NK-92 treated with Interleukin-12 subunit alpha and Interleukin-12 subunit beta, amount 100 ng/mL, for 24 hours (cell line): Measurements from ENCODE around the gene PYGB.

Experiments used
- DNase-seq: peaks from one replicate; lab custom pipeline; 2025; lab: John Stamatoyannopoulos, UW

PYGB gene

GRCh38 chr20:25271486-25272222 is 23.8 kb downstream of the PYGB start:
- DNase-seq: no peak

GRCh38 chr20:25272223-25273000 is 24.5 kb downstream of the PYGB start:
- no peak for DNase-seq

- DNase-seq: no peak
These were observed 25.2 kb downstream of the PYGB start for GRCh38 chr20:25273046-25273445.

GRCh38 chr20:25273541-25274358 is 25.9 kb downstream of the PYGB start:
- DNase-seq: no peak

- no peak for DNase-seq
These were observed 26.6 kb downstream of the PYGB start for GRCh38 chr20:25274481-25274880.

GRCh38 chr20:25274891-25275812 is 27.3 kb downstream of the PYGB start:
- DNase-seq: no peak

- no peak for DNase-seq
These were observed 28.1 kb downstream of the PYGB start for GRCh38 chr20:25275813-25276532.

GRCh38 chr20:25276533-25277050 is 28.7 kb downstream of the PYGB start:
- DNase-seq: no peak

GRCh38 chr20:25277051-25277801 is 29.3 kb downstream of the PYGB start:
- DNase-seq: no peak

- no peak for DNase-seq
These were observed 30.1 kb downstream of the PYGB start for GRCh38 chr20:25277941-25278521.

GRCh38 chr20:25278636-25279361 is 30.9 kb downstream of the PYGB start:
- no peak for DNase-seq

- DNase-seq: no peak
These were observed 31.5 kb downstream of the PYGB start for GRCh38 chr20:25279403-25279802.

- DNase-seq: no peak
These were observed 32.2 kb downstream of the PYGB start for GRCh38 chr20:25280051-25280573.

GRCh38 chr20:25280574-25281535 is 33.0 kb downstream of the PYGB start:
- no peak for DNase-seq

- DNase-seq: no peak
These were observed 33.7 kb downstream of the PYGB start for GRCh38 chr20:25281541-25281991.

- no peak for DNase-seq
These were observed 34.3 kb downstream of the PYGB start for GRCh38 chr20:25282034-25282781.
